Endothelial cell of umbilical vein (primary cell): ENCODE data around the gene C20orf202. TPM values are rescaled to one million over a fixed set of nuclear protein-coding genes. Genes with fewer than 3 reads are reported as not detected.

Experiments
- BruUV-seq: library from RNA; stranded (reverse); fragments of 400-500 nt; replicated peaks from 2 replicates; lab custom pipeline; 2021; lab: Mats Ljungman, UMichigan
- CTCF ChIA-PET: fragments of 300-600, 350-600 bp; sonication (Branson Sonifier 250); formaldehyde crosslinking; loops from one replicate; lab custom pipeline; 2021; ENCODE audit warnings: antibody characterized with exemption, inconsistent platforms; lab: Charles Lee
- POLR2A ChIA-PET: fragments of 300-600, 350-600 bp; sonication (Branson Sonifier 250); formaldehyde crosslinking; loops from one replicate; lab custom pipeline; 2021; ENCODE audit warnings: antibody characterized with exemption, inconsistent platforms; lab: Charles Lee
- DNase-seq: peaks from one replicate; pipeline ENCODE4 v3.0.0-alpha.2; 2011; ENCODE audit warnings: low read depth, low spot score
- FAIRE-seq: peaks from 2 replicates; lab custom pipeline; 2011; peaks lifted over from hg19 to GRCh38; lab: Jason Lieb, UNC
- H2AFZ ChIP-seq: 2 replicates; pipeline ENCODE4 v1.6.0; 2012; ENCODE audit warnings: low read depth, low read length, control low read depth, inconsistent platforms
- H3K27ac ChIP-seq: 2 replicates; pipeline ENCODE4 v1.5.1; 2011; ENCODE audit warnings: low read depth, mild to moderate bottlenecking, control low read depth, low read length, moderate library complexity; ENCODE audit not compliant: insufficient read depth
- H3K27me3 ChIP-seq, 2 experiments: 2 replicates each; pipeline versions ENCODE4 v1.6.0 to v1.6.1; 2011; ENCODE audit warnings: low read length in 2 of 2, mixed read lengths in 1 of 2; ENCODE audit not compliant: control insufficient read depth in 2 of 2, insufficient read depth in 2 of 2
- H3K36me3 ChIP-seq, 2 experiments: 2 replicates in 1 of 2; 3 replicates in 1 of 2; pipeline ENCODE4 v1.5.1; 2011; ENCODE audit warnings: low read length in 2 of 2, mild to moderate bottlenecking in 1 of 2, moderate library complexity in 1 of 2; ENCODE audit not compliant: control insufficient read depth in 2 of 2, insufficient read depth in 2 of 2; ENCODE audit errors: extremely low read depth in 1 of 2
- H3K4me1 ChIP-seq: 3 replicates; pipeline ENCODE4 v1.5.1; 2011; ENCODE audit warnings: mild to moderate bottlenecking, low read length; ENCODE audit not compliant: control insufficient read depth, insufficient read depth; ENCODE audit errors: extremely low read depth
- H3K4me2 ChIP-seq: 2 replicates; pipeline ENCODE4 v1.6.1; 2011; ENCODE audit warnings: low read length, control low read depth, mixed read lengths; ENCODE audit not compliant: insufficient read depth
- H3K4me3 ChIP-seq, 3 experiments: fragments of 200-600 bp in 1 of 3; sonication (generic), shearing (Covaris generic) in 1 of 3; replicated peaks in 1 of 3; 2 replicates each; pipeline ENCODE4 v1.5.1; 2011 to 2016; ENCODE audit warnings: control low read depth in 3 of 3, low read length in 3 of 3, mild to moderate bottlenecking in 2 of 3, inconsistent platforms in 1 of 3, low read depth in 1 of 3, moderate library complexity in 1 of 3; ENCODE audit not compliant: insufficient read depth in 1 of 3
- H3K79me2 ChIP-seq: 2 replicates; pipeline ENCODE4 v1.6.0; 2012; ENCODE audit warnings: low read length, inconsistent platforms; ENCODE audit not compliant: control insufficient read depth, insufficient read depth
- H3K9ac ChIP-seq: replicated peaks from 2 replicates; pipeline ENCODE3; 2011; ENCODE audit warnings: low read length, control low read depth; ENCODE audit not compliant: insufficient read depth; ENCODE audit errors: extremely low read depth
- H3K9me1 ChIP-seq: replicated peaks from 3 replicates; pipeline ENCODE4 v1.6.0; 2011; ENCODE audit warnings: mild to moderate bottlenecking, low read length; ENCODE audit not compliant: control insufficient read depth, insufficient read depth; ENCODE audit errors: extremely low read depth
- H3K9me3 ChIP-seq: replicated peaks from 2 replicates; pipeline ENCODE4 v1.5.1; 2012; ENCODE audit warnings: low read length, inconsistent platforms; ENCODE audit not compliant: control insufficient read depth, insufficient read depth
- H4K20me1 ChIP-seq: replicated peaks from 2 replicates; pipeline ENCODE3; 2011; ENCODE audit warnings: mild to moderate bottlenecking, low read length; ENCODE audit not compliant: control insufficient read depth, insufficient read depth; ENCODE audit errors: extremely low read depth
- CTCF ChIP-seq, 2 donors: IDR thresholded peaks; 1 replicate in 1 of 2; 2 replicates in 1 of 2; pipeline ENCODE4 v1.5.1; 2011; ENCODE audit warnings: low read length in 2 of 2, mild to moderate bottlenecking in 2 of 2, moderate library complexity in 2 of 2, control low read depth in 1 of 2, inconsistent platforms in 1 of 2, low read depth in 1 of 2; ENCODE audit not compliant: insufficient read depth in 1 of 2; ENCODE audit errors: extremely low read depth in 1 of 2
- EZH2 ChIP-seq: IDR thresholded peaks from 2 replicates; pipeline ENCODE4 v1.6.1; 2012; ENCODE audit warnings: borderline replicate concordance, low read depth, mild to moderate bottlenecking, moderate library complexity, low read length, inconsistent platforms; ENCODE audit not compliant: severe bottlenecking
- FOS ChIP-seq: IDR thresholded peaks from 2 replicates; pipeline ENCODE4 v1.6.1; 2011; ENCODE audit warnings: mild to moderate bottlenecking, low read length, moderate library complexity, borderline replicate concordance; ENCODE audit not compliant: insufficient read depth
- GATA2 ChIP-seq: IDR thresholded peaks from 2 replicates; pipeline ENCODE4 v1.7.0; 2011; ENCODE audit warnings: low read depth, mild to moderate bottlenecking, moderate library complexity, mixed read lengths, low read length; ENCODE audit not compliant: insufficient read length, insufficient read depth
- JUN ChIP-seq: IDR thresholded peaks from 2 replicates; pipeline ENCODE4 v1.6.1; 2011; ENCODE audit warnings: borderline replicate concordance, low read depth; ENCODE audit not compliant: insufficient read length, insufficient read depth
- MAX ChIP-seq: IDR thresholded peaks from 2 replicates; pipeline ENCODE4 v1.6.1; 2011; ENCODE audit not compliant: insufficient read depth, insufficient read length
- MYC ChIP-seq: IDR thresholded peaks from one replicate; pipeline ENCODE4 v1.6.1; 2011; ENCODE audit warnings: mild to moderate bottlenecking, low read depth, low read length
- POLR2A ChIP-seq: IDR thresholded peaks from 2 replicates; pipeline ENCODE4 v1.6.1; 2012; ENCODE audit warnings: low read depth, mild to moderate bottlenecking, control low read depth, low read length
- POLR2AphosphoS5 ChIP-seq: IDR thresholded peaks from 2 replicates; pipeline ENCODE4 v1.6.1; 2012; ENCODE audit warnings: low read depth, mild to moderate bottlenecking, control low read depth, low read length, moderate library complexity; ENCODE audit not compliant: insufficient read depth
- dilution Hi-C: fragments of 300-500 bp; cut with MboI; formaldehyde crosslinking; loops from one replicate; pipeline ENCODE4 v1.15.0; 2019; ENCODE audit warnings: low sequenced_read_pairs; ENCODE audit not compliant: extremely low pct_ligation_motif_present
- intact Hi-C: fragments of 100-400 bp; cut with micrococcal nuclease; formaldehyde crosslinking; loops from one replicate; pipeline ENCODE4 v1.10.0; 2022
- polyA plus RNA-seq, 4 experiments: library from polyadenylated mRNA; depleted of rRNA in 3 of 4; stranded (reverse) in 3 of 4; unstranded in 1 of 4; fragments of >200 nt; gene quantifications; 2 replicates each; pipeline versions ENCODE4 v1.2.1 to v1.2.3, GENCODE V29; 2011 to 2012; ENCODE audit warnings: missing spikeins in 1 of 4
- total RNA-seq: library from RNA; stranded (reverse); gene quantifications from 2 replicates; pipeline ENCODE4 v1.2.3, GENCODE V29; 2021

Gene C20orf202
- total and polyA plus RNA-seq, 2 donors (not counting 3 experiments of a cell fraction or from before 2014, with no cell fraction given): not detected

- ChIA-PET CTCF (interaction anchor here (2.1 kb wide), 1 partner anchor 22 kb away, joined by 6 read pairs; no protein-coding TSS in a partner anchor), POLR2A (no interaction called here)
- Histone ChIP-seq H3K9me3 (no peaks in the 10 kb centered on the region), H3K4me1 (no peaks in the 10 kb centered on the region), H3K9me1 (no peaks in the 10 kb centered on the region), H4K20me1 (no peaks in the 10 kb centered on the region), H3K9ac (no peak overlapping the region), H3K27me3 (peaks cover 4 to 22% of the 10 kb centered on the region in 2 experiments), H3K4me2 (no peak overlapping the region), H3K36me3 (no peaks in the 10 kb centered on the region), H3K79me2 (no peaks in the 10 kb centered on the region), H3K27ac (no peak overlapping the region), H2AFZ (no peak overlapping the region), H3K4me3 (no peak overlapping the region)
- DNase-seq (no peak), FAIRE-seq (no peak)
- dilution Hi-C loops (no loop called here), intact Hi-C loops (no loop called here)
- no peak for TF ChIP-seq MAX
- no peak for TF ChIP-seq EZH2
- TF ChIP-seq GATA2: no peak
- TF ChIP-seq FOS: no peak
- TF ChIP-seq POLR2A: no peak
- TF ChIP-seq POLR2AphosphoS5: no peak
- TF ChIP-seq JUN: no peak
- TF ChIP-seq MYC: no peak
- BruUV-seq: no TSS peak
Measured at GRCh38 chr20:1190847-1191246, 12.4 kb upstream of the C20orf202 start.

GRCh38 chr20:1191299-1191698, 12.0 kb upstream of the C20orf202 start:
- POLR2A ChIA-PET: no interaction called here
- no TSS peak for BruUV-seq

More at GRCh38 chr20:1191299-1191698, 12.0 kb upstream of the C20orf202 start:
- dilution Hi-C loops (no loop called here), intact Hi-C loops (no loop called here)
- DNase-seq (no peak), FAIRE-seq (no peak)
- CTCF ChIA-PET: interaction anchor here (2.1 kb wide), 1 partner anchor 22 kb away, joined by 6 read pairs; no protein-coding TSS in a partner anchor
- Histone ChIP-seq H3K4me2 (no peak overlapping the region), H3K9ac (no peak overlapping the region), H3K4me3 (no peak overlapping the region), H3K27ac (no peak overlapping the region), H3K79me2 (no peaks in the 10 kb centered on the region), H4K20me1 (no peaks in the 10 kb centered on the region), H3K9me3 (no peaks in the 10 kb centered on the region), H3K27me3 (peaks cover 7 to 24% of the 10 kb centered on the region in 2 experiments), H3K4me1 (no peaks in the 10 kb centered on the region), H3K36me3 (no peaks in the 10 kb centered on the region), H2AFZ (no peak overlapping the region), H3K9me1 (no peaks in the 10 kb centered on the region)
- no peak for TF ChIP-seq CTCF (IDR thresholded peaks at IDR 0.05; ENCODE audit: extremely low read depth in 1 of 2, insufficient read depth in 1 of 2, low read depth in 1 of 2, low read length in 2 of 2)
- TF ChIP-seq FOS: no peak
- no peak for TF ChIP-seq JUN
- no peak for TF ChIP-seq EZH2
- no peak for TF ChIP-seq GATA2
- TF ChIP-seq MYC: no peak
- TF ChIP-seq MAX: no peak
- no peak for TF ChIP-seq POLR2A
- TF ChIP-seq POLR2AphosphoS5: no peak
